HG02642 (cell line): Measurements from ENCODE around the gene OSBPL5.

Experiments
- ATAC-seq: cut with Tn5 transposase; IDR thresholded peaks from one replicate; pipeline ENCODE4 v1.9.1; 2021; ENCODE audit warnings: mild to moderate bottlenecking; ENCODE audit not compliant: unreplicated experiment, poor library complexity

Gene OSBPL5

GRCh38 chr11:3197878-3198528 lies 32.9 kb upstream of the OSBPL5 start:
- ATAC-seq, result no peak

GRCh38 chr11:3197044-3197695 lies 32.1 kb upstream of the OSBPL5 start:
- no peak for ATAC-seq

GRCh38 chr11:3196161-3197043 lies 31.3 kb upstream of the OSBPL5 start:
- ATAC-seq, result no peak

GRCh38 chr11:3195251-3196160 lies 30.4 kb upstream of the OSBPL5 start:
- no peak for ATAC-seq

- no peak for ATAC-seq
Measured at GRCh38 chr11:3194016-3194816, 29.1 kb upstream of the OSBPL5 start.

- no peak for ATAC-seq
Measured at GRCh38 chr11:3193373-3194015, 28.4 kb upstream of the OSBPL5 start.

- ATAC-seq, result no peak
Measured at GRCh38 chr11:3192511-3193372, 27.6 kb upstream of the OSBPL5 start.

- no peak for ATAC-seq
Measured at GRCh38 chr11:3191586-3192324, 26.6 kb upstream of the OSBPL5 start.

- no peak for ATAC-seq
Measured at GRCh38 chr11:3190600-3190999, 25.5 kb upstream of the OSBPL5 start.

GRCh38 chr11:3189886-3190583 lies 24.9 kb upstream of the OSBPL5 start:
- ATAC-seq, result no peak

- ATAC-seq, result no peak
Measured at GRCh38 chr11:3189196-3189843, 24.2 kb upstream of the OSBPL5 start.

GRCh38 chr11:3188496-3189195 lies 23.5 kb upstream of the OSBPL5 start:
- no peak for ATAC-seq

GRCh38 chr11:3186166-3186953 lies 21.2 kb upstream of the OSBPL5 start:
- no peak for ATAC-seq

- ATAC-seq, result no peak
Measured at GRCh38 chr11:3184732-3185347, 19.7 kb upstream of the OSBPL5 start.
